Measurements from ENCODE around the gene RMRP. TPM values are rescaled to one million over a fixed set of nuclear protein-coding genes. Genes with fewer than 3 reads are reported as not detected.

Gene RMRP
- polyA plus RNA-seq, 1 of the 3 experiments (the other 2 are of a cell fraction): 64.9 TPM

DNA sequence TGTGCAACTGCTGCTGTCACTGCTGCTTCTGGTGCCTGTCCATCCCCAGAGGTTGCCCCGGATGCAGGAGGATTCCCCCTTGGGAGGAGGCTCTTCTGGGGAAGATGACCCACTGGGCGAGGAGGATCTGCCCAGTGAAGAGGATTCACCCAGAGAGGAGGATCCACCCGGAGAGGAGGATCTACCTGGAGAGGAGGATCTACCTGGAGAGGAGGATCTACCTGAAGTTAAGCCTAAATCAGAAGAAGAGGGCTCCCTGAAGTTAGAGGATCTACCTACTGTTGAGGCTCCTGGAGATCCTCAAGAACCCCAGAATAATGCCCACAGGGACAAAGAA, 16.2 kb upstream of the RMRP start (continued):
- TF ChIP-seq, protein P1, sequence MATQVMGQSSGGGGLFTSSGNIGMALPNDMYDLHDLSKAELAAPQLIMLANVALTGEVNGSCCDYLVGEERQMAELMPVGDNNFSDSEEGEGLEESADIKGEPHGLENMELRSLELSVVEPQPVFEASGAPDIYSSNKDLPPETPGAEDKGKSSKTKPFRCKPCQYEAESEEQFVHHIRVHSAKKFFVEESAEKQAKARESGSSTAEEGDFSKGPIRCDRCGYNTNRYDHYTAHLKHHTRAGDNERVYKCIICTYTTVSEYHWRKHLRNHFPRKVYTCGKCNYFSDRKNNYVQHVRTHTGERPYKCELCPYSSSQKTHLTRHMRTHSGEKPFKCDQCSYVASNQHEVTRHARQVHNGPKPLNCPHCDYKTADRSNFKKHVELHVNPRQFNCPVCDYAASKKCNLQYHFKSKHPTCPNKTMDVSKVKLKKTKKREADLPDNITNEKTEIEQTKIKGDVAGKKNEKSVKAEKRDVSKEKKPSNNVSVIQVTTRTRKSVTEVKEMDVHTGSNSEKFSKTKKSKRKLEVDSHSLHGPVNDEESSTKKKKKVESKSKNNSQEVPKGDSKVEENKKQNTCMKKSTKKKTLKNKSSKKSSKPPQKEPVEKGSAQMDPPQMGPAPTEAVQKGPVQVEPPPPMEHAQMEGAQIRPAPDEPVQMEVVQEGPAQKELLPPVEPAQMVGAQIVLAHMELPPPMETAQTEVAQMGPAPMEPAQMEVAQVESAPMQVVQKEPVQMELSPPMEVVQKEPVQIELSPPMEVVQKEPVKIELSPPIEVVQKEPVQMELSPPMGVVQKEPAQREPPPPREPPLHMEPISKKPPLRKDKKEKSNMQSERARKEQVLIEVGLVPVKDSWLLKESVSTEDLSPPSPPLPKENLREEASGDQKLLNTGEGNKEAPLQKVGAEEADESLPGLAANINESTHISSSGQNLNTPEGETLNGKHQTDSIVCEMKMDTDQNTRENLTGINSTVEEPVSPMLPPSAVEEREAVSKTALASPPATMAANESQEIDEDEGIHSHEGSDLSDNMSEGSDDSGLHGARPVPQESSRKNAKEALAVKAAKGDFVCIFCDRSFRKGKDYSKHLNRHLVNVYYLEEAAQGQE (IDR thresholded peaks at IDR 0.05; ENCODE audit: low read depth, low read length): no peak
- no peak for TF ChIP-seq TEAD4 (IDR thresholded peaks at IDR 0.05; ENCODE audit: borderline replicate concordance, insufficient read depth)

DNA sequence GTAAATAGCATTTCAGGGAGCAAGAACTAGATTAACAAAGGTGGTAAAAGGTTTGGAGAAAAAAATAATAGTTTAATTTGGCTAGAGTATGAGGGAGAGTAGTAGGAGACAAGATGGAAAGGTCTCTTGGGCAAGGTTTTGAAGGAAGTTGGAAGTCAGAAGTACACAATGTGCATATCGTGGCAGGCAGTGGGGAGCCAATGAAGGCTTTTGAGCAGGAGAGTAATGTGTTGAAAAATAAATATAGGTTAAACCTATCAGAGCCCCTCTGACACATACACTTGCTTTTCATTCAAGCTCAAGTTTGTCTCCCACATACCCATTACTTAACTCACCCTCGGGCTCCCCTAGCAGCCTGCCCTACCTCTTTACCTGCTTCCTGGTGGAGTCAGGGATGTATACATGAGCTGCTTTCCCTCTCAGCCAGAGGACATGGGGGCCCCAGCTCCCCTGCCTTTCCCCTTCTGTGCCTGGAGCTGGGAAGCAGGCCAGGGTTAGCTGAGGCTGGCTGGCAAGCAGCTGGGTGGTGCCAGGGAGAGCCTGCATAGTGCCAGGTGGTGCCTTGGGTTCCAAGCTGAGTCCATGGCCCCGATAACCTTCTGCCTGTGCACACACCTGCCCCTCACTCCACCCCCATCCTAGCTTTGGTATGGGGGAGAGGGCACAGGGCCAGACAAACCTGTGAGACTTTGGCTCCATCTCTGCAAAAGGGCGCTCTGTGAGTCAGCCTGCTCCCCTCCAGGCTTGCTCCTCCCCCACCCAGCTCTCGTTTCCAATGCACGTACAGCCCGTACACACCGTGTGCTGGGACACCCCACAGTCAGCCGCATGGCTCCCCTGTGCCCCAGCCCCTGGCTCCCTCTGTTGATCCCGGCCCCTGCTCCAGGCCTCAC, 15.6 kb upstream of the RMRP start, which contains the start of gene CA9:
TSS of gene CA9 (plus strand) at position 797 of the 893 bp plus-strand sequence. CDS start at position 829, 32 bp downstream.
- H3K4me2 ChIP-seq: 0 out of 2 replicates have a peak within 1 kb of the TSS, but pooled peaks have one; percentile 32
- no peak within 1 kb of the TSS for H3K9ac ChIP-seq
- CTCF ChIA-PET: interaction anchor here (1.0 to 3.2 kb wide), 4 partner anchors 8 to 55 kb away, joined by 5 to 23 read pairs (median 14); partner anchors contain the start of genes ARHGEF39, CCDC107 and RMRP
- no peaks in the 10 kb centered on the region for H3K79me2 ChIP-seq (ENCODE audit: insufficient read depth)
- H3K9me3 ChIP-seq: no peaks in the 10 kb centered on the region
- H3K27me3 ChIP-seq (ENCODE audit: insufficient read depth): no peaks in the 10 kb centered on the region
- POLR2A ChIA-PET: interaction anchor here (0.7 kb wide), 1 partner anchor 18 kb away, joined by 4 read pairs; no protein-coding TSS in a partner anchor
- WGBS (ENCODE audit: low lambda C conversion rate): 89% methylated on average over 5 of the region's 10 CpGs
- H3K4me3 ChIP-seq (ENCODE audit: low read depth in 2 of 2, low read length in 1 of 2): no peak within 1 kb of the TSS
- no peaks in the 10 kb centered on the region for H3K9me2 ChIP-seq
- H3F3A ChIP-seq (replicated peaks; ENCODE audit: insufficient read depth): peaks cover 8% of the 10 kb centered on the region
- no peak for DNase-seq
- H4K20me1 ChIP-seq (ENCODE audit: insufficient read depth): no peaks in the 10 kb centered on the region
- H3K27ac ChIP-seq (ENCODE audit: low read depth in 2 of 2, low read length in 1 of 2): no peak within 1 kb of the TSS
- peaks cover 0 to 13% of the 10 kb centered on the region in 2 experiments; a peak in 1 of 4 replicates for H3K4me1 ChIP-seq (ENCODE audit: control insufficient read depth in 1 of 2, insufficient read depth in 2 of 2, low read depth in 1 of 2, low read length in 1 of 2)
- H2AFZ ChIP-seq (ENCODE audit: low read depth): no peak within 1 kb of the TSS
- no peaks in the 10 kb centered on the region for H3K36me3 ChIP-seq (replicated peaks in 1 of 2; ENCODE audit: control insufficient read depth in 1 of 2, insufficient read depth in 2 of 2, low read length in 1 of 2)
- TF ChIP-seq TAF1 (IDR thresholded peaks at IDR 0.05; ENCODE audit: borderline replicate concordance, low read depth, low read length): no peak
- peak; percentile 12; the same call in 1 of the 2 replicates for TF ChIP-seq TCF12 (IDR thresholded peaks at IDR 0.05)

DNA sequence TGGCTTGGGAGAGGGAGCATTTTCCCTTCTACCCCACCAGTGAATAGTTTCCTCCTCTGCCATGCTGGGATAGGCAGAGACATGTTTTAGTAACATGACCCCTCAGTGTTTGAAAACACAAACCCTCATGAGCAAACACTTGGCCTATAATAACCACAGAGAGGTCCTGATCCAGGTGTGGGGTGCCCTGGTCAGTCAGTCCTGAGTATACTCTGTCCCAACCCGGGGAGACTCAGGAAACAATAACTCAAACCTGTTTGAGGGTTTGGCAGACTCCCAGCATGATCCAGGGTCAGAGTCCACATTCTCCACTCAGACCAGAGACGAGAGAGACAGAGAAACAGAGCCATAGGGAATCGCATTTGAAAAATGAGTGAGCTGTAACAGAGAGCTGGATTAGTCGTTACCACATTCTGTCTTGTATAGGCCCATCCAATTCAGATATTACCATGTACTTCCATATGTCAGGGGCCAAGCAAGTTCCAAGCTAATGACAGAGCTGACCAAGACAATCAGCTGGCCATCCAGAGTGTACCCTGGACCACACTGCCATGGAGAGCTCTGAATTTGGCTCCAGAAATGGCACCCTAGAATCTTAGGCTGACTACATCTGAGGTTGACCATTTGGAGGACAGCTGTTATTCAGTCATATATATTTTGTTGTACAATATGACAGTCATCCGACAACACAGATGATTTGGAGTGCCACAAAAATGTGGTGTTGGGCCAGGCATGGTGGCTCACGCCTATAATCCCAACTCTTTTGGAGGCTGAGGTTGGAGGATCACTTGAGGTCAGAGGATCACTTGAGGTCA, 11.7 kb upstream of the RMRP start:
- H3K9ac ChIP-seq: no peak overlapping the region
- TF ChIP-seq, protein P2, sequence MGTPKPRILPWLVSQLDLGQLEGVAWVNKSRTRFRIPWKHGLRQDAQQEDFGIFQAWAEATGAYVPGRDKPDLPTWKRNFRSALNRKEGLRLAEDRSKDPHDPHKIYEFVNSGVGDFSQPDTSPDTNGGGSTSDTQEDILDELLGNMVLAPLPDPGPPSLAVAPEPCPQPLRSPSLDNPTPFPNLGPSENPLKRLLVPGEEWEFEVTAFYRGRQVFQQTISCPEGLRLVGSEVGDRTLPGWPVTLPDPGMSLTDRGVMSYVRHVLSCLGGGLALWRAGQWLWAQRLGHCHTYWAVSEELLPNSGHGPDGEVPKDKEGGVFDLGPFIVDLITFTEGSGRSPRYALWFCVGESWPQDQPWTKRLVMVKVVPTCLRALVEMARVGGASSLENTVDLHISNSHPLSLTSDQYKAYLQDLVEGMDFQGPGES (IDR thresholded peaks at IDR 0.05; ENCODE audit: low read depth, low read length): no peak
- TF ChIP-seq, protein P3, sequence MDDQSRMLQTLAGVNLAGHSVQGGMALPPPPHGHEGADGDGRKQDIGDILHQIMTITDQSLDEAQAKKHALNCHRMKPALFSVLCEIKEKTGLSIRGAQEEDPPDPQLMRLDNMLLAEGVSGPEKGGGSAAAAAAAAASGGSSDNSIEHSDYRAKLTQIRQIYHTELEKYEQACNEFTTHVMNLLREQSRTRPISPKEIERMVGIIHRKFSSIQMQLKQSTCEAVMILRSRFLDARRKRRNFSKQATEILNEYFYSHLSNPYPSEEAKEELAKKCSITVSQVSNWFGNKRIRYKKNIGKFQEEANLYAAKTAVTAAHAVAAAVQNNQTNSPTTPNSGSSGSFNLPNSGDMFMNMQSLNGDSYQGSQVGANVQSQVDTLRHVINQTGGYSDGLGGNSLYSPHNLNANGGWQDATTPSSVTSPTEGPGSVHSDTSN (IDR thresholded peaks at IDR 0.05): no peak
- TF ChIP-seq MEF2A (IDR thresholded peaks at IDR 0.05; ENCODE audit: borderline replicate concordance, low read depth) (no peak), ELF1 (IDR thresholded peaks at IDR 0.05) (no peak), SIN3A (IDR thresholded peaks at IDR 0.05; ENCODE audit: borderline replicate concordance, low read depth, low read length) (no peak), FOXJ3 (CRISPR knock-in tag; IDR thresholded peaks at IDR 0.05) (no peak), EP300 (IDR thresholded peaks at IDR 0.05; ENCODE audit: borderline replicate concordance in 1 of 2, low read depth in 1 of 2, low read length in 1 of 2) (no peak), CHD2 (IDR thresholded peaks at IDR 0.05; ENCODE audit: low read length, partially characterized antibody) (no peak), POLR2AphosphoS5 (IDR thresholded peaks at IDR 0.05; ENCODE audit: low read depth, low read length) (no peak), TAF1 (IDR thresholded peaks at IDR 0.05; ENCODE audit: borderline replicate concordance, low read depth, low read length) (no peak), YY1 (IDR thresholded peaks at IDR 0.05; ENCODE audit: low read depth) (no peak)
- CTCF ChIA-PET: interaction anchor here (0.7 to 3.2 kb wide), 4 partner anchors 12 to 67 kb away, joined by 3 to 14 read pairs (median 6); partner anchors contain the start of genes CCDC107 and RMRP
- 0 out of 2 replicates have a peak overlapping the region, but pooled peaks have one; percentile 30 for H2AFZ ChIP-seq (ENCODE audit: low read depth)
- peaks cover 4% of the 10 kb centered on the region for H3F3A ChIP-seq (replicated peaks; ENCODE audit: insufficient read depth)
- H3K4me3 ChIP-seq (ENCODE audit: low read depth in 2 of 2, low read length in 1 of 2): no peak overlapping the region
- no peaks in the 10 kb centered on the region for H3K9me3 ChIP-seq
- 48% methylated on average over 6 of the region's 6 CpGs for WGBS (ENCODE audit: low lambda C conversion rate)
- POLR2A ChIA-PET: no interaction called here
- no peaks in the 10 kb centered on the region for H3K9me2 ChIP-seq
- H3K79me2 ChIP-seq (ENCODE audit: insufficient read depth): peaks cover 5% of the 10 kb centered on the region; the same call in 1 of the 2 replicates
- H3K4me1 ChIP-seq (ENCODE audit: control insufficient read depth in 1 of 2, insufficient read depth in 2 of 2, low read depth in 1 of 2, low read length in 1 of 2): peaks cover 0 to 9% of the 10 kb centered on the region in 2 experiments; a peak in 1 of 4 replicates
- no peaks in the 10 kb centered on the region for H4K20me1 ChIP-seq (ENCODE audit: insufficient read depth)
- no peak for DNase-seq
- H3K4me2 ChIP-seq: no peak overlapping the region
- peak overlapping the region in 1 of 2 experiments; percentile 48; a peak in 1 of 4 replicates for H3K27ac ChIP-seq (ENCODE audit: low read depth in 2 of 2, low read length in 1 of 2)
- H3K36me3 ChIP-seq (replicated peaks in 1 of 2; ENCODE audit: control insufficient read depth in 1 of 2, insufficient read depth in 2 of 2, low read length in 1 of 2): no peaks in the 10 kb centered on the region
- H3K27me3 ChIP-seq (ENCODE audit: insufficient read depth): no peaks in the 10 kb centered on the region
